ENCODE results near the gene TIAM1. TPM values are rescaled to one million over a fixed set of nuclear protein-coding genes. Genes with fewer than 3 reads are reported as not detected.

Gene TIAM1
- total RNA-seq, 1 experiment from 2014 or later = 3.7 TPM

DNA sequence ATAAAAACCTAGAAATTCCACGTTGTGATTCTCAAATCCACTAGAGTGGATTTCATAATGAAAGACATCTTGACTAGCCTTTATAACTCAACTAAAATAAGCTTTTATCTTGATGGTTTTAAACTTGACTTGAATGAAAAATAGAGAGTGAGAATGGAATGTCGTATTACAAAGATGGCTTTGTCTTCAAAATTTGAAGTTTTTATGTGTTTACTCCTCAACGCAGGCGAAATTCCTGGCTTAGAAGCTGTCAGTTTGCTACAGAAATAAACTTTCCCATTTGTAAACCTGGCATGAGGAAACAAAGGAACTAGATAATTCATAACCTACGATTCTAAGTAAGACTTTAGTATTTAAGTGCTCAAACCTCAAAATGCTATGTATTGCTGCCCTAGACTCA, 215.8 kb downstream of the TIAM1 start:
- in situ Hi-C loops (cut with HindIII; ENCODE audit: low pct_unique_long_range_greater_than_20kb, low sequenced_read_pairs) = no loop called here
- Histone ChIP-seq H3K36me3 (ENCODE audit: control insufficient read depth, insufficient read depth, low read length) (no peaks in the 10 kb centered on the region), H3K27ac (ENCODE audit: low read length) (no peak overlapping the region), H3K4me1 (ENCODE audit: control insufficient read depth, insufficient read depth, low read length) (no peaks in the 10 kb centered on the region), H3K4me3 (ENCODE audit: low read depth in 2 of 2, low read length in 2 of 2) (no peak overlapping the region), H3K9me3 (ENCODE audit: control insufficient read depth, insufficient read depth, low read depth, low read length) (no peaks in the 10 kb centered on the region), H3K27me3 (ENCODE audit: control insufficient read depth, insufficient read depth, low read length) (no peaks in the 10 kb centered on the region)
- POLR2A ChIA-PET = no interaction called here
- no TSS peak for BruUV-seq (replicated peaks)
- intact Hi-C loops (cut with micrococcal nuclease; ENCODE audit: unreplicated experiment) = no loop called here
- ATAC-seq (no peak), DNase-seq (ENCODE audit: low read depth, low spot score) (no peak)
- no peak for TF ChIP-seq REST (IDR thresholded peaks at IDR 0.05; ENCODE audit: insufficient read depth in 1 of 2, low read depth in 2 of 2, low read length in 1 of 2)
- TF ChIP-seq POLR2AphosphoS5 (IDR thresholded peaks at IDR 0.05; ENCODE audit: low read depth, low read length) = no peak
- TF ChIP-seq TCF7L2 (IDR thresholded peaks at IDR 0.05; ENCODE audit: low read depth, low read length) = no peak
- no peak for TF ChIP-seq SIN3A (IDR thresholded peaks at IDR 0.05; ENCODE audit: borderline replicate concordance, insufficient read depth, low read depth, low read length)
- TF ChIP-seq, protein P1, sequence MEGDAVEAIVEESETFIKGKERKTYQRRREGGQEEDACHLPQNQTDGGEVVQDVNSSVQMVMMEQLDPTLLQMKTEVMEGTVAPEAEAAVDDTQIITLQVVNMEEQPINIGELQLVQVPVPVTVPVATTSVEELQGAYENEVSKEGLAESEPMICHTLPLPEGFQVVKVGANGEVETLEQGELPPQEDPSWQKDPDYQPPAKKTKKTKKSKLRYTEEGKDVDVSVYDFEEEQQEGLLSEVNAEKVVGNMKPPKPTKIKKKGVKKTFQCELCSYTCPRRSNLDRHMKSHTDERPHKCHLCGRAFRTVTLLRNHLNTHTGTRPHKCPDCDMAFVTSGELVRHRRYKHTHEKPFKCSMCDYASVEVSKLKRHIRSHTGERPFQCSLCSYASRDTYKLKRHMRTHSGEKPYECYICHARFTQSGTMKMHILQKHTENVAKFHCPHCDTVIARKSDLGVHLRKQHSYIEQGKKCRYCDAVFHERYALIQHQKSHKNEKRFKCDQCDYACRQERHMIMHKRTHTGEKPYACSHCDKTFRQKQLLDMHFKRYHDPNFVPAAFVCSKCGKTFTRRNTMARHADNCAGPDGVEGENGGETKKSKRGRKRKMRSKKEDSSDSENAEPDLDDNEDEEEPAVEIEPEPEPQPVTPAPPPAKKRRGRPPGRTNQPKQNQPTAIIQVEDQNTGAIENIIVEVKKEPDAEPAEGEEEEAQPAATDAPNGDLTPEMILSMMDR (IDR thresholded peaks at IDR 0.05) = no peak
- CTCF ChIA-PET = interaction anchor here (0.6 kb wide), 1 partner anchor 52 kb away, joined by 4 read pairs; no protein-coding TSS in a partner anchor

GRCh38 chr21:31124010-31124409, 220.1 kb downstream of the TIAM1 start:
- POLR2A ChIA-PET = interaction anchor here (0.6 kb wide), 1 partner anchor 1153 kb away, joined by 7 read pairs; no protein-coding TSS in a partner anchor
- intact Hi-C loops (cut with micrococcal nuclease; ENCODE audit: unreplicated experiment) = no loop called here
- DNase-seq (ENCODE audit: low read depth, low spot score) (no peak), ATAC-seq (no peak)
- no peaks in the 10 kb centered on the region for H3K4me1 ChIP-seq (ENCODE audit: control insufficient read depth, insufficient read depth, low read length)
- in situ Hi-C loops (cut with HindIII; ENCODE audit: low pct_unique_long_range_greater_than_20kb, low sequenced_read_pairs) = no loop called here
- no peaks in the 10 kb centered on the region for H3K27me3 ChIP-seq (ENCODE audit: control insufficient read depth, insufficient read depth, low read length)
- no peaks in the 10 kb centered on the region for H3K9me3 ChIP-seq (ENCODE audit: control insufficient read depth, insufficient read depth, low read depth, low read length)
- H3K27ac ChIP-seq (ENCODE audit: low read length) = no peak overlapping the region
- BruUV-seq (replicated peaks) = no TSS peak
- H3K4me3 ChIP-seq (ENCODE audit: low read depth in 2 of 2, low read length in 2 of 2) = no peak overlapping the region
- no peaks in the 10 kb centered on the region for H3K36me3 ChIP-seq (ENCODE audit: control insufficient read depth, insufficient read depth, low read length)
- TF ChIP-seq TCF7L2 (IDR thresholded peaks at IDR 0.05; ENCODE audit: low read depth, low read length) = no peak
- TF ChIP-seq POLR2AphosphoS5 (IDR thresholded peaks at IDR 0.05; ENCODE audit: low read depth, low read length) = no peak
- TF ChIP-seq, protein P1 (IDR thresholded peaks at IDR 0.05) = no peak
- TF ChIP-seq SIN3A (IDR thresholded peaks at IDR 0.05; ENCODE audit: borderline replicate concordance, insufficient read depth, low read depth, low read length) = no peak
- TF ChIP-seq REST (IDR thresholded peaks at IDR 0.05; ENCODE audit: insufficient read depth in 1 of 2, low read depth in 2 of 2, low read length in 1 of 2) = no peak
- CTCF ChIA-PET = no interaction called here
